GM23248 (cell line): Measurements from ENCODE around the gene ADGRF5. TPM values are rescaled to one million over a fixed set of nuclear protein-coding genes. Genes with fewer than 3 reads are reported as not detected.

Experiments
- DNase-seq: peaks from one replicate; pipeline ENCODE4 v3.0.0-alpha.2; 2015
- H2AFZ ChIP-seq: fragments of 200-600 bp; sonication (generic); 2 replicates; pipeline ENCODE4 v1.6.1; 2016; ENCODE audit warnings: antibody characterized with exemption
- H3F3A ChIP-seq: fragments of 200-600 bp; sonication (generic); 2 replicates; pipeline ENCODE4 v1.6.1; 2016; ENCODE audit warnings: mild to moderate bottlenecking, antibody characterized with exemption, mixed run types; ENCODE audit not compliant: insufficient read depth
- H3K27ac ChIP-seq: fragments of 200-600 bp; sonication (generic); 2 replicates; pipeline ENCODE4 v1.5.1; 2016; ENCODE audit warnings: mild to moderate bottlenecking
- H3K27me3 ChIP-seq: fragments of 200-600 bp; sonication (generic); replicated peaks from 2 replicates; pipeline ENCODE4 v1.6.1; 2016; ENCODE audit warnings: mild to moderate bottlenecking; ENCODE audit not compliant: insufficient read depth
- H3K36me3 ChIP-seq: fragments of 200-600 bp; sonication (generic); 2 replicates; pipeline ENCODE4 v1.6.1; 2016; ENCODE audit warnings: low read depth, mild to moderate bottlenecking
- H3K4me1 ChIP-seq: fragments of 200-600 bp; sonication (generic); 2 replicates; pipeline ENCODE4 v1.6.1; 2016; ENCODE audit warnings: mild to moderate bottlenecking; ENCODE audit not compliant: insufficient read depth
- H3K4me2 ChIP-seq: fragments of 200-600 bp; sonication (generic); one replicate; pipeline ENCODE4 v1.6.1; 2016; ENCODE audit warnings: mild to moderate bottlenecking; ENCODE audit not compliant: unreplicated experiment
- H3K4me3 ChIP-seq: fragments of 200-600 bp; sonication (generic); 2 replicates; pipeline ENCODE4 v1.5.1; 2016; ENCODE audit warnings: mild to moderate bottlenecking
- H3K79me2 ChIP-seq: fragments of 200-600 bp; sonication (generic); 2 replicates; pipeline ENCODE4 v1.6.1; 2016; ENCODE audit warnings: mild to moderate bottlenecking; ENCODE audit not compliant: insufficient read depth
- H3K9ac ChIP-seq: fragments of 200-600 bp; sonication (generic); 2 replicates; pipeline ENCODE4 v1.6.1; 2016; ENCODE audit warnings: mild to moderate bottlenecking
- H3K9me2 ChIP-seq: fragments of 200-600 bp; sonication (generic); 2 replicates; pipeline ENCODE4 v1.6.1; 2016; ENCODE audit warnings: mixed run types, mild to moderate bottlenecking, moderate library complexity; ENCODE audit not compliant: insufficient read depth
- H3K9me3 ChIP-seq: fragments of 200-600 bp; sonication (generic); one replicate; pipeline ENCODE4 v1.6.1; 2017; ENCODE audit warnings: low read depth
- H4K20me1 ChIP-seq: fragments of 200-600 bp; sonication (generic); 2 replicates; pipeline ENCODE4 v1.6.0; 2016; ENCODE audit not compliant: insufficient read depth
- EZH2 ChIP-seq: fragments of 200-600 bp; sonication (generic); IDR thresholded peaks from 2 replicates; pipeline ENCODE4 v1.6.1; 2018; ENCODE audit warnings: antibody characterized with exemption, mild to moderate bottlenecking; ENCODE audit not compliant: insufficient read depth, poor library complexity, severe bottlenecking
- EZH2phosphoT487 ChIP-seq: fragments of 200-600 bp; sonication (generic); IDR thresholded peaks from 2 replicates; pipeline ENCODE4 v1.6.1; 2018; ENCODE audit warnings: antibody characterized with exemption, moderate library complexity, mild to moderate bottlenecking, low read depth; ENCODE audit not compliant: insufficient read depth
- WGBS, 2 experiments: methylation state at CpG; one replicate each; pipeline ENCODE4 v1.1.6; 2015 to 2017; ENCODE audit warnings: low lambda C conversion rate in 2 of 2, low coverage in 1 of 2; ENCODE audit errors: missing lambda C conversion rate in 2 of 2; 5-methylcytosine and 5-hydroxymethylcytosine counted together
- in situ Hi-C: fragments of 300-500 bp; cut with MboI; formaldehyde crosslinking; loops from 2 replicates; pipeline ENCODE4 v1.15.0; 2020
- polyA plus RNA-seq: library from polyadenylated mRNA; unstranded; fragments of >200 nt; fragmentation: Nextera tagmentation; extraction: Ambion mirVana; gene quantifications from 2 replicates; pipeline ENCODE4 v1.2.1, GENCODE V29; 2016
- total RNA-seq: library from RNA; depleted of rRNA; stranded (reverse); fragments of >200 nt; shearing (Covaris generic); gene quantifications from 2 replicates; pipeline ENCODE4 v1.2.3, GENCODE V29; 2014

The ADGRF5 gene
- total and polyA plus RNA-seq, 2 experiments from 2014 or later = 0.29 to 0.65 TPM

DNA sequence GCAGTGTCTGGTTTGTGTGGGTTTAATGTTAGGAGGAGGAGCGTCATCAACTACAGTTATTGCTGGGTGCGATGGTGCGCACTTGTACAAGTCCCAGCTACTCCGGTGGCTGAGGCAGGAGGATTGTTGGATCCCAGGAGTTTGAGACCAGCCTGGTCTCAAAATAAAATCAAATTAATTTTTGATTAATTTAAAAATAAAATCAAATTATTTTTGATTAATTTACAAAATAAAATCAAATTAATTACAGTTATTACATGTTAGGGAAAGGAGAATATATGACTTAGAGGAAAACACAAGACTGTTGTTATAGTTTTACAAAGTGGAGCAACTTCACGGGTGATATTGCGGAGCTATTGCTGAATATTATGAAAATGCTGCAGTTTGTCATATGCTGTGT lies 34.7 kb upstream of the ADGRF5 start:
- H3K4me2 ChIP-seq = no peak overlapping the region
- H3K4me1 ChIP-seq = no peaks in the 10 kb centered on the region
- in situ Hi-C loops = no loop called here
- no peak overlapping the region for H3K27ac ChIP-seq
- H3K4me3 ChIP-seq = no peak overlapping the region
- H3K9ac ChIP-seq = no peak overlapping the region
- no peaks in the 10 kb centered on the region for H4K20me1 ChIP-seq
- DNase-seq = no peak
- 61 to 65% methylated on average over 6 of the region's 6 CpGs for WGBS, 2 experiments
- TF ChIP-seq EZH2phosphoT487 (no peak), EZH2 (no peak)
- H3K27me3 ChIP-seq = no peaks in the 10 kb centered on the region
- no peaks in the 10 kb centered on the region for H3F3A ChIP-seq
- H2AFZ ChIP-seq = no peak overlapping the region
- H3K79me2 ChIP-seq = no peaks in the 10 kb centered on the region
- no peaks in the 10 kb centered on the region for H3K9me3 ChIP-seq
- no peaks in the 10 kb centered on the region for H3K36me3 ChIP-seq
- no peaks in the 10 kb centered on the region for H3K9me2 ChIP-seq

DNA sequence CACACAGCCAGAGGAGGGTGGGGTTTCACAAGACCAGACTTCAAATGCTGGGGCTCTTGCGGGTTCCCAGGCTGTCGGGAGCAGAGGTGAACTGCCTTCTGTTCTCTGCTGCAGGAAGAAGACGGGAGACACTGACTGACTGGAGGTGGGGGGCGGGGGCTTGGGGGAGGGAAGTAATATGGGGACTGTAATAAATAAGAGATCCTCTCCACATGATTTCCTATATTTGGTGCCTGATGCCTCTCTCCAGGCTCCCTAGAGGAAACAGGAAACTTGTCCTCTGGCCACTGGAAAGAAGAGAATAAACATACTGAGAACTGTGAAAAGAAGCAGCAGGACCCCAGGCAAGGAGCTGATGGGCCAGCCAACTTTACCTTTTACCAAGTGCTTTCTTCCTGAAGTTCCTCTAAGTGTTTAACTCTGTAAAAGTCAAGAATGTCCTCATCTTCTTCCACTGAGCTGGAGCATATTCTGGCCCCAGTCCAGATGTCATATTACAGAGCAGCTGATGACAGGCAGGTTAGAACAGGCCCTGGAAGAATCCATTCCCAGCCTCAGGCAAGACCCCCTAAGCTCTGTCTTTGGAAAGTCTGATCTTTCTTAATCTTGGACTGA lies 33.2 kb upstream of the ADGRF5 start:
- Histone ChIP-seq H3K4me1 (no peaks in the 10 kb centered on the region), H3K79me2 (no peaks in the 10 kb centered on the region), H4K20me1 (no peaks in the 10 kb centered on the region), H3K4me3 (no peak overlapping the region), H3F3A (no peaks in the 10 kb centered on the region), H3K27me3 (0 out of 2 replicates have a peak, but pooled peaks cover 1% of the 10 kb centered on the region), H3K36me3 (no peaks in the 10 kb centered on the region), H3K27ac (no peak overlapping the region), H3K9ac (no peak overlapping the region), H3K4me2 (no peak overlapping the region), H3K9me3 (no peaks in the 10 kb centered on the region), H2AFZ (no peak overlapping the region), H3K9me2 (no peaks in the 10 kb centered on the region)
- no peak for DNase-seq
- in situ Hi-C loops = no loop called here
- TF ChIP-seq EZH2 (no peak), EZH2phosphoT487 (no peak)
- WGBS, 2 experiments = 10 to 11% methylated on average over 4 of the region's 4 CpGs

DNA sequence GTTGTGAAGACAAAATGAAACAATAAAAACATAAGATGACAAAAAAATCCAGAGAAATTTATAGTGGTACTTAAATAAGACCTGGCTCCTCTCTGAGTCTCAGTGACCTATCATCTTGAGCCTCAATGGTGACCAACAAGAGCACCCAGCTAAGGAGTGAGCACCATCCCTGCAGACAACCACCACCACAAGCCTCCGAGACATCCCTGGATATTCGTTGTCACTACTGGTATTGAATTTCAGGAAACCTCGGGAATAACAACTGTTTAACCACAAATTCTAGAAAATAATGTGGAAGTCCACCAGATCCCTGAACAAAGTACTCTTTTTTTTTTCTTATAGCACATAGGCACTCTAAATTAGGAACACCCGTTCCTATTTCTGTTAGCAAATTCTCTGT lies 32.2 kb upstream of the ADGRF5 start:
- Histone ChIP-seq H3K9me2 (no peaks in the 10 kb centered on the region), H3K9me3 (no peaks in the 10 kb centered on the region), H3K9ac (no peak overlapping the region), H4K20me1 (no peaks in the 10 kb centered on the region), H3K27me3 (0 out of 2 replicates have a peak, but pooled peaks cover 3% of the 10 kb centered on the region), H3K36me3 (no peaks in the 10 kb centered on the region), H2AFZ (no peak overlapping the region), H3K4me3 (no peak overlapping the region), H3F3A (no peaks in the 10 kb centered on the region), H3K4me2 (no peak overlapping the region), H3K4me1 (no peaks in the 10 kb centered on the region), H3K79me2 (no peaks in the 10 kb centered on the region), H3K27ac (no peak overlapping the region)
- no peak for DNase-seq
- no peak for TF ChIP-seq EZH2phosphoT487
- TF ChIP-seq EZH2 = no peak
- WGBS, 2 experiments = 29 to 32% methylated on average over 4 of the region's 4 CpGs
- in situ Hi-C loops = no loop called here

DNA sequence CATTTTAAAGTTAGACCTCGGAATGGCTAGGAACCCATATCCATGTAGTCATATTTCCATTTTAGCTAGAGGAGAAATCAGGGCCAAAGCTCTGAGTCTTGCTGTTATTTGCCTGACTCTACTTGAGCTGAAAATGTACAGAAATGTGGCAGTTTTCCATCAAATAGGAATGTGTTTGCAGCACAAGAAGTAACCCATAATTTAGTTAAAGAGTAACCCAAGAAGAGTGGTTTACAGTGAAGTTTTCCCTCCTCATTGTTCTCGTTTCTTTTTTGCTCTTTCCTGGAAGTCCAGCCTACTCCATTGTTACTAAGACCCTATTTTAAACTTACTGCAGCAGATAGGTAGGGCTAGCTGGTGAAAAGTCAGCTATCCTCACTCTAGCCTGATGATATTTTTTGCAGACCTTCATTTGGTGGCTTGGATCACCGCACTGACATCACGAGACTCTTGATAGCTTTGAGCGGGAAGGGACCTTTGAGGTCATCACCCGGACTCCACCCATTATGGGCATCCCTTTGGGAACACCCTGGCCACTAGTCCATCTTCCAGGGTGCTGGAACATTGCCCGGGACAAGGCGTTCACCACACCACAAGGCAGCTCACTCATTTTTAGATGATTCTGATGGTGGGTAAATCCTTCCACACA lies 28.0 kb upstream of the ADGRF5 start:
- H2AFZ ChIP-seq = no peak overlapping the region
- H3K4me1 ChIP-seq = no peaks in the 10 kb centered on the region
- H4K20me1 ChIP-seq = no peaks in the 10 kb centered on the region
- H3K9ac ChIP-seq = no peak overlapping the region
- TF ChIP-seq EZH2phosphoT487 = no peak
- H3K27me3 ChIP-seq = 0 out of 2 replicates have a peak, but pooled peaks cover 3% of the 10 kb centered on the region
- no peak overlapping the region for H3K27ac ChIP-seq
- H3F3A ChIP-seq = no peaks in the 10 kb centered on the region
- no peaks in the 10 kb centered on the region for H3K9me3 ChIP-seq
- H3K36me3 ChIP-seq = no peaks in the 10 kb centered on the region
- no peaks in the 10 kb centered on the region for H3K79me2 ChIP-seq
- H3K9me2 ChIP-seq = no peaks in the 10 kb centered on the region
- 36 to 41% methylated on average over 8 of the region's 8 CpGs for WGBS, 2 experiments
- no peak for DNase-seq
- H3K4me3 ChIP-seq = no peak overlapping the region
- no peak overlapping the region for H3K4me2 ChIP-seq
- in situ Hi-C loops = no loop called here
